IMR-90 (cell line): ENCODE measurements around the gene PAM. TPM values are rescaled to one million over a fixed set of nuclear protein-coding genes. Genes with fewer than 3 reads are reported as not detected.

Experiments used
- ATAC-seq: fragments of 200-7000 bp; cut with Tn5 transposase; 2 replicates; pipeline ENCODE4 v1.9.1; 2020; ENCODE audit warnings: low read depth, mild to moderate bottlenecking, moderate library complexity
- BruUV-seq: library from RNA; stranded (reverse); fragments of 400-500 nt; replicated peaks from 2 replicates; lab custom pipeline; 2021; lab: Mats Ljungman, UMichigan
- CTCF ChIA-PET: fragments of 300-600 bp; formaldehyde crosslinking; extraction: SDS; loops from one replicate; lab custom pipeline; 2021; ENCODE audit warnings: antibody characterized with exemption; lab: Yijun Ruan, JAX
- POLR2A ChIA-PET: fragments of 300-600 bp; sonication (Branson Sonifier 250); formaldehyde crosslinking; loops from one replicate; lab custom pipeline; 2022; ENCODE audit warnings: antibody characterized with exemption; ENCODE audit not compliant: unreplicated experiment; lab: Charles Lee
- DNase-seq: peaks from one replicate; pipeline ENCODE4 v3.0.0; 2013
- H2AFZ ChIP-seq: replicated peaks from 2 replicates; pipeline ENCODE3; 2013; ENCODE audit warnings: low read length, mild to moderate bottlenecking; ENCODE audit not compliant: poor library complexity
- H2AK5ac ChIP-seq: 2 replicates; pipeline ENCODE4 v1.6.1; 2013; ENCODE audit warnings: low read depth, low read length, inconsistent platforms
- H2AK9ac ChIP-seq: replicated peaks from 2 replicates; pipeline ENCODE3; 2013; ENCODE audit warnings: mild to moderate bottlenecking, low read depth, low read length, moderate library complexity; ENCODE audit not compliant: poor library complexity
- H2BK120ac ChIP-seq: 2 replicates; pipeline ENCODE4 v1.6.1; 2013; ENCODE audit warnings: low read depth, low read length, inconsistent platforms
- H2BK15ac ChIP-seq: 3 replicates; pipeline ENCODE4 v1.6.1; 2013; ENCODE audit warnings: low read depth, low read length, inconsistent platforms
- H2BK20ac ChIP-seq: 2 replicates; pipeline ENCODE4 v1.6.1; 2013; ENCODE audit warnings: low read depth, mild to moderate bottlenecking, inconsistent platforms, low read length, moderate library complexity
- H2BK5ac ChIP-seq: 2 replicates; pipeline ENCODE4 v1.6.1; 2013; ENCODE audit warnings: mild to moderate bottlenecking, low read depth, low read length, inconsistent platforms; ENCODE audit not compliant: poor library complexity, severe bottlenecking
- H3K14ac ChIP-seq: replicated peaks from 2 replicates; pipeline ENCODE4 v1.6.1; 2013; ENCODE audit warnings: low read depth, low read length, inconsistent platforms
- H3K18ac ChIP-seq: 2 replicates; pipeline ENCODE4 v1.6.1; 2013; ENCODE audit warnings: low read depth, low read length, control low read depth
- H3K23ac ChIP-seq: 2 replicates; pipeline ENCODE4 v1.6.1; 2013; ENCODE audit warnings: low read depth, low read length, inconsistent platforms
- H3K27ac ChIP-seq: 2 replicates; pipeline ENCODE4 v1.5.1; 2013; ENCODE audit warnings: mild to moderate bottlenecking, control low read depth, low read length; ENCODE audit not compliant: insufficient read depth
- H3K27me3 ChIP-seq: 2 replicates; pipeline ENCODE4 v1.6.1; 2013; ENCODE audit warnings: low read length; ENCODE audit not compliant: control insufficient read depth, insufficient read depth
- H3K36me3 ChIP-seq: 2 replicates; pipeline ENCODE4 v1.6.1; 2013; ENCODE audit warnings: low read length, mixed read lengths; ENCODE audit not compliant: control insufficient read depth, insufficient read depth
- H3K4ac ChIP-seq: 2 replicates; pipeline ENCODE4 v1.6.1; 2013; ENCODE audit warnings: low read depth, low read length, inconsistent platforms
- H3K4me1 ChIP-seq: 2 replicates; pipeline ENCODE4 v1.6.1; 2013; ENCODE audit warnings: low read length, mixed read lengths; ENCODE audit not compliant: control insufficient read depth, insufficient read depth
- H3K4me2 ChIP-seq: 2 replicates; pipeline ENCODE4 v1.6.1; 2013; ENCODE audit warnings: low read depth, mild to moderate bottlenecking, control low read depth, low read length, moderate library complexity
- H3K4me3 ChIP-seq: 2 replicates; pipeline ENCODE4 v1.5.1; 2013; ENCODE audit warnings: low read depth, mild to moderate bottlenecking, control low read depth, low read length, moderate library complexity; ENCODE audit not compliant: insufficient read depth
- H3K56ac ChIP-seq: 2 replicates; pipeline ENCODE4 v1.6.1; 2013; ENCODE audit warnings: low read length, inconsistent platforms; ENCODE audit not compliant: insufficient read depth; ENCODE audit errors: extremely low read depth
- H3K79me1 ChIP-seq, 2 experiments: 2 replicates each; pipeline ENCODE4 v1.6.1; 2013; ENCODE audit warnings: low read length in 2 of 2, inconsistent platforms in 1 of 2, low read depth in 1 of 2
- H3K9ac ChIP-seq: 2 replicates; pipeline ENCODE4 v1.6.1; 2013; ENCODE audit warnings: low read depth, low read length, control low read depth
- H3K9me1 ChIP-seq: 2 replicates; pipeline ENCODE4 v1.6.1; 2013; ENCODE audit warnings: low read length, inconsistent platforms; ENCODE audit not compliant: insufficient read depth
- H3K9me3 ChIP-seq: 2 replicates; pipeline ENCODE4 v1.6.1; 2013; ENCODE audit warnings: low read length; ENCODE audit not compliant: control insufficient read depth, insufficient read depth
- H4K20me1 ChIP-seq: 2 replicates; pipeline ENCODE4 v1.6.1; 2013; ENCODE audit warnings: low read length, inconsistent platforms; ENCODE audit not compliant: insufficient read depth
- H4K5ac ChIP-seq: 2 replicates; pipeline ENCODE4 v1.6.1; 2013; ENCODE audit warnings: mild to moderate bottlenecking, low read depth, low read length, control low read depth
- H4K8ac ChIP-seq, 2 experiments: 2 replicates each; pipeline ENCODE4 v1.6.1; 2013; ENCODE audit warnings: low read depth in 2 of 2, low read length in 2 of 2, control low read depth in 1 of 2, inconsistent platforms in 1 of 2
- H4K91ac ChIP-seq: 2 replicates; pipeline ENCODE4 v1.6.1; 2013; ENCODE audit warnings: low read depth, low read length, inconsistent platforms; ENCODE audit not compliant: insufficient read depth
- CEBPB ChIP-seq: IDR thresholded peaks from 2 replicates; pipeline ENCODE4 v1.6.1; 2012; ENCODE audit warnings: low read depth, low read length, improper control_type of control experiment
- NFE2L2 ChIP-seq: fragments of 150-350 bp; IDR thresholded peaks from 2 replicates; pipeline ENCODE4 v1.6.1; 2016; ENCODE audit warnings: low read depth, mild to moderate bottlenecking, low read length
- USF2 ChIP-seq: fragments of 150-350 bp; IDR thresholded peaks from 2 replicates; pipeline ENCODE4 v1.6.1; 2017; ENCODE audit warnings: mild to moderate bottlenecking, antibody characterized with exemption, low read length, low read depth
- WGBS, 2 experiments: methylation state at CpG; one replicate each; pipeline versions ENCODE4 v1.1.5 to v1.1.7; 2013; ENCODE audit warnings: missing lambda C conversion rate in 2 of 2; ENCODE audit not compliant: insufficient read length in 1 of 2; ENCODE audit errors: extremely low coverage in 2 of 2; 5-methylcytosine and 5-hydroxymethylcytosine counted together
- dilution Hi-C: fragments of 300-500 bp; cut with HindIII; formaldehyde crosslinking; loops from one replicate; pipeline ENCODE4 v1.14.3; 2018; ENCODE audit warnings: low sequenced_read_pairs; ENCODE audit not compliant: unreplicated experiment
- in situ Hi-C: fragments of 300-500 bp; cut with MboI; formaldehyde crosslinking; loops from 3 replicates; pipeline ENCODE4 v1.14.3; 2019; ENCODE audit warnings: low sequenced_read_pairs, inconsistent platforms, mixed read lengths
- intact Hi-C: fragments of 100-400 bp; cut with micrococcal nuclease; formaldehyde crosslinking; loops from 2 replicates; pipeline ENCODE4 v1.10.0; 2022
- polyA plus RNA-seq, 3 experiments: library from polyadenylated mRNA; depleted of rRNA; stranded (reverse); fragments of >200 nt; gene quantifications; 2 replicates each; pipeline ENCODE4 v1.2.3, GENCODE V29; 2012; ENCODE audit warnings: low replicate concordance in 1 of 3
- total RNA-seq: library from RNA; depleted of rRNA; stranded (reverse); fragments of >200 nt; gene quantifications from 2 replicates; pipeline ENCODE4 v1.2.3, GENCODE V29; 2012

PAM gene
- total and polyA plus RNA-seq, 2 of the 4 experiments (the other 2 are of a cell fraction), result 115 to 179 TPM

GRCh38 chr5:102764381-102765004 lies 9.4 kb downstream of the PAM start:
- no peak overlapping the region for H2AFZ ChIP-seq
- ChIA-PET POLR2A (no interaction called here), CTCF (no interaction called here)
- H3K4me1 ChIP-seq, result peaks cover 2% of the 10 kb centered on the region
- intact Hi-C loops, result no loop called here
- no peak overlapping the region for H3K23ac ChIP-seq
- no peak overlapping the region for H2AK9ac ChIP-seq
- no peak overlapping the region for H3K4ac ChIP-seq
- H3K4me3 ChIP-seq, result no peak overlapping the region
- H4K91ac ChIP-seq, result no peak overlapping the region
- no peak overlapping the region for H3K14ac ChIP-seq
- H3K18ac ChIP-seq, result no peak overlapping the region
- no peak overlapping the region for H2BK20ac ChIP-seq
- H3K4me2 ChIP-seq, result no peak overlapping the region
- DNase-seq (no peak), ATAC-seq (no peak)
- dilution Hi-C loops, result no loop called here
- in situ Hi-C loops, result no loop called here
- H4K20me1 ChIP-seq, result peaks cover 32% of the 10 kb centered on the region
- TF ChIP-seq USF2 (no peak), CEBPB (no peak), NFE2L2 (no peak)
- no peak overlapping the region for H2BK5ac ChIP-seq
- H3K9ac ChIP-seq, result no peak overlapping the region
- H3K56ac ChIP-seq, result no peak overlapping the region
- H3K27me3 ChIP-seq, result no peaks in the 10 kb centered on the region
- no CpG with 5 or more reads among the region's 7 CpGs for WGBS, 2 experiments
- no peak overlapping the region for H2BK120ac ChIP-seq
- H3K9me3 ChIP-seq, result no peaks in the 10 kb centered on the region
- H3K27ac ChIP-seq, result no peak overlapping the region
- H3K36me3 ChIP-seq, result peaks cover 2% of the 10 kb centered on the region; the same call in 1 of the 2 replicates
- H4K5ac ChIP-seq, result no peak overlapping the region
- BruUV-seq, result no TSS peak
- H2AK5ac ChIP-seq, result no peak overlapping the region
- peaks cover 4% of the 10 kb centered on the region; the same call in 1 of the 2 replicates for H3K9me1 ChIP-seq
- no peak overlapping the region for H4K8ac ChIP-seq
- peaks cover 33 to 65% of the 10 kb centered on the region in 2 experiments for H3K79me1 ChIP-seq
- no peak overlapping the region for H2BK15ac ChIP-seq
